A549 treated with ZK216348 at 1 μM for 4 hours (cell line): ENCODE measurements around the gene RAB12. TPM values are rescaled to one million over a fixed set of nuclear protein-coding genes. Genes with fewer than 3 reads are reported as not detected.

Source experiments
- total RNA-seq: library from RNA; stranded (reverse); fragments of 200-300 nt; extraction: Qiagen RNA extraction; gene quantifications from 5 replicates; pipeline ENCODE4 v1.2.3, GENCODE V29; 2022; ENCODE audit warnings: low read depth

RAB12 gene
- total RNA-seq, result 18.5 to 45.4 TPM (median 25.6 TPM) in 5 replicates

GRCh38 chr18:8608795-8609658 is at the start of gene RAB12:
RAB12 (plus strand) TSS chr18:8609437; CDS start chr18:8609440, 3 bp downstream.

Other genes starting within 250 kb of the RAB12 start
- gene MTCL1, start 96.1 kb downstream of the RAB12 start, total RNA-seq, result 50.4 to 73.7 TPM (median 61.9 TPM) in 5 replicates